Keratinocyte (primary cell): ENCODE measurements around the gene ANKRD31. TPM values are rescaled to one million over a fixed set of nuclear protein-coding genes. Genes with fewer than 3 reads are reported as not detected.
A peak's percentile ranks its signal among the peaks of the same experiment; 100 is the strongest.

Experiments
- DNase-seq: peaks from one replicate; pipeline ENCODE4 v3.0.0-alpha.2; 2011; ENCODE audit warnings: low read depth, missing footprints, low spot score
- FAIRE-seq: peaks from 2 replicates; lab custom pipeline; 2011; peaks lifted over from hg19 to GRCh38; lab: Jason Lieb, UNC
- H2AFZ ChIP-seq: 2 replicates; pipeline ENCODE4 v1.6.0; 2012; ENCODE audit warnings: low read length, control low read depth, inconsistent platforms; ENCODE audit not compliant: control insufficient read depth
- H3K27ac ChIP-seq: 2 replicates; pipeline ENCODE4 v1.5.1; 2011; ENCODE audit warnings: low read length; ENCODE audit not compliant: control insufficient read depth, insufficient read depth
- H3K27me3 ChIP-seq: 3 replicates; pipeline ENCODE4 v1.6.0; 2011; ENCODE audit warnings: low read length; ENCODE audit not compliant: control insufficient read depth, insufficient read depth; ENCODE audit errors: extremely low read depth
- H3K36me3 ChIP-seq, 2 experiments: 2 replicates in 1 of 2; 3 replicates in 1 of 2; pipeline ENCODE4 v1.5.1; 2011; ENCODE audit warnings: low read length in 2 of 2, mild to moderate bottlenecking in 1 of 2; ENCODE audit not compliant: control insufficient read depth in 2 of 2, insufficient read depth in 2 of 2; ENCODE audit errors: extremely low read depth in 1 of 2
- H3K4me1 ChIP-seq: 3 replicates; pipeline ENCODE4 v1.5.1; 2011; ENCODE audit warnings: low read length; ENCODE audit not compliant: control insufficient read depth, insufficient read depth; ENCODE audit errors: extremely low read depth
- H3K4me2 ChIP-seq: 3 replicates; pipeline ENCODE4 v1.6.0; 2011; ENCODE audit warnings: low read depth, low read length; ENCODE audit not compliant: control insufficient read depth, insufficient read depth; ENCODE audit errors: extremely low read depth
- H3K4me3 ChIP-seq, 3 experiments: fragments of 200-600 bp in 1 of 3; sonication (generic) in 1 of 3; 2 replicates in 2 of 3; 3 replicates in 1 of 3; pipeline ENCODE4 v1.5.1; 2011 to 2016; ENCODE audit warnings: low read length in 3 of 3, mild to moderate bottlenecking in 3 of 3, control low read depth in 2 of 3, inconsistent platforms in 1 of 3, low read depth in 1 of 3, mixed read lengths in 1 of 3, mixed run types in 1 of 3, moderate library complexity in 1 of 3; ENCODE audit not compliant: control insufficient read depth in 2 of 3, insufficient read depth in 2 of 3; ENCODE audit errors: extremely low read depth in 1 of 3
- H3K79me2 ChIP-seq: 2 replicates; pipeline ENCODE4 v1.6.0; 2012; ENCODE audit warnings: low read length; ENCODE audit not compliant: control insufficient read depth, insufficient read depth
- H3K9ac ChIP-seq: 3 replicates; pipeline ENCODE4 v1.6.0; 2011; ENCODE audit warnings: low read length; ENCODE audit not compliant: control insufficient read depth, insufficient read depth; ENCODE audit errors: extremely low read depth
- H3K9me1 ChIP-seq: 3 replicates; pipeline ENCODE4 v1.6.0; 2011; ENCODE audit warnings: low read length; ENCODE audit not compliant: control insufficient read depth, insufficient read depth; ENCODE audit errors: extremely low read depth
- H3K9me3 ChIP-seq: 2 replicates; pipeline ENCODE4 v1.5.1; 2012; ENCODE audit warnings: low read depth, low read length; ENCODE audit not compliant: control insufficient read depth
- H4K20me1 ChIP-seq: 3 replicates; pipeline ENCODE4 v1.6.0; 2011; ENCODE audit warnings: low read length; ENCODE audit not compliant: control insufficient read depth, insufficient read depth; ENCODE audit errors: extremely low read depth
- CTCF ChIP-seq, 3 experiments: IDR thresholded peaks in 1 of 3; conservative IDR thresholded peaks in 1 of 3; optimal IDR thresholded peaks in 1 of 3; 2 replicates in 2 of 3; 3 replicates in 1 of 3; pipeline versions ENCODE3 to v1.5.1; 2011; ENCODE audit warnings: low read length in 3 of 3, mild to moderate bottlenecking in 3 of 3, moderate library complexity in 2 of 3, control low read depth in 1 of 3, inconsistent platforms in 1 of 3; ENCODE audit not compliant: insufficient read depth in 2 of 3; ENCODE audit errors: extremely low read depth in 1 of 3
- EZH2 ChIP-seq: IDR thresholded peaks from one replicate; pipeline ENCODE4 v1.6.1; 2012; ENCODE audit warnings: inconsistent platforms, mild to moderate bottlenecking, low read length, moderate library complexity
- dilution Hi-C: fragments of 300-500 bp; cut with MboI; formaldehyde crosslinking; loops from one replicate; pipeline ENCODE4 v1.7.0; 2020; ENCODE audit warnings: low sequenced_read_pairs; ENCODE audit not compliant: extremely low pct_ligation_motif_present
- polyA plus RNA-seq, 5 experiments: library from polyadenylated mRNA; depleted of rRNA in 3 of 5; stranded (reverse) in 3 of 5; stranded (forward) in 1 of 5; unstranded in 1 of 5; fragments of >200 nt; gene quantifications; 1 replicate in 1 of 5; 2 replicates in 3 of 5; 3 replicates in 1 of 5; pipeline versions ENCODE4 v1.2.1 to v1.2.3, GENCODE V29; 2011 to 2012; ENCODE audit warnings: missing spikeins in 2 of 5, low read depth in 1 of 5, low replicate concordance in 1 of 5

The ANKRD31 gene
- polyA plus RNA-seq, 1 donor (not counting 4 experiments of a cell fraction or from before 2014, with no cell fraction given) = 0.18 TPM

GRCh38 chr5:75235711-75236110 is 967 bp downstream of the ANKRD31 start:
- DNase-seq (no peak), FAIRE-seq (no peak)
- TF ChIP-seq CTCF (optimal IDR thresholded peaks at IDR 0.05 in 1 of 3, IDR thresholded peaks at IDR 0.05 in 1 of 3, conservative IDR thresholded peaks at IDR 0.05 in 1 of 3; ENCODE audit: extremely low read depth in 1 of 3, insufficient read depth in 2 of 3, low read length in 3 of 3) (no peak), EZH2 (no peak)
- Histone ChIP-seq H3K79me2 (no peaks in the 10 kb centered on the region), H3K4me1 (peaks cover 29% of the 10 kb centered on the region), H3K27ac (no peak overlapping the region), H3K27me3 (no peaks in the 10 kb centered on the region), H3K4me2 (peak overlapping the region; percentile 87), H3K9me3 (no peaks in the 10 kb centered on the region), H3K9me1 (no peaks in the 10 kb centered on the region), H2AFZ (no peak overlapping the region), H4K20me1 (no peaks in the 10 kb centered on the region), H3K4me3 (no peak overlapping the region), H3K9ac (no peak overlapping the region), H3K36me3 (no peaks in the 10 kb centered on the region)
- dilution Hi-C loops = no loop called here

- H3K27ac ChIP-seq = no peak overlapping the region
- no peak for TF ChIP-seq CTCF (optimal IDR thresholded peaks at IDR 0.05 in 1 of 3, IDR thresholded peaks at IDR 0.05 in 1 of 3, conservative IDR thresholded peaks at IDR 0.05 in 1 of 3; ENCODE audit: extremely low read depth in 1 of 3, insufficient read depth in 2 of 3, low read length in 3 of 3)
- no peak for TF ChIP-seq EZH2
- no peak overlapping the region for H3K4me3 ChIP-seq
- peaks cover 19% of the 10 kb centered on the region for H3K4me1 ChIP-seq
- H3K9me3 ChIP-seq = no peaks in the 10 kb centered on the region
- peak; percentile 78 for FAIRE-seq
- H3K27me3 ChIP-seq = no peaks in the 10 kb centered on the region
- DNase-seq = peak; percentile 25
- H3K36me3 ChIP-seq = no peaks in the 10 kb centered on the region
- H3K9ac ChIP-seq = no peak overlapping the region
- no peak overlapping the region for H2AFZ ChIP-seq
- dilution Hi-C loops = no loop called here
- H3K79me2 ChIP-seq = no peaks in the 10 kb centered on the region
- no peaks in the 10 kb centered on the region for H3K9me1 ChIP-seq
- H4K20me1 ChIP-seq = no peaks in the 10 kb centered on the region
- peak overlapping the region; percentile 8 for H3K4me2 ChIP-seq
Observed at GRCh38 chr5:75234251-75234650, 2.4 kb downstream of the ANKRD31 start.
